OCI-LY1 (cell line): Measurements from ENCODE around the gene AATK.

Experiments
- H2AFZ ChIP-seq: fragments of 200-600 bp; sonication (generic), shearing (Covaris generic); 2 replicates; pipeline ENCODE4 v1.6.0; 2014; ENCODE audit warnings: antibody characterized with exemption, mild to moderate bottlenecking, low read length
- H3F3A ChIP-seq: fragments of 200-600 bp; sonication (generic), shearing (Covaris generic); 2 replicates; pipeline ENCODE4 v1.6.0; 2014; ENCODE audit warnings: mild to moderate bottlenecking, antibody characterized with exemption, low read length, moderate library complexity; ENCODE audit not compliant: insufficient read depth
- H3K27ac ChIP-seq: fragments of 200-600 bp; sonication (generic); 2 replicates; pipeline ENCODE4 v1.5.1; 2014; ENCODE audit warnings: low read length, mixed run types, mild to moderate bottlenecking, low read depth; ENCODE audit not compliant: poor library complexity, severe bottlenecking
- H3K27me3 ChIP-seq: fragments of 200-600 bp; sonication (generic); 2 replicates; pipeline ENCODE4 v1.6.0; 2014; ENCODE audit warnings: antibody characterized with exemption, mild to moderate bottlenecking, low read length, moderate library complexity; ENCODE audit not compliant: insufficient read depth
- H3K36me3 ChIP-seq: fragments of 200-600 bp; sonication (generic); 2 replicates; pipeline ENCODE4 v1.6.1; 2014; ENCODE audit warnings: mild to moderate bottlenecking, antibody characterized with exemption, low read length, moderate library complexity, mixed read lengths; ENCODE audit not compliant: insufficient read depth
- H3K4me1 ChIP-seq: fragments of 200-600 bp; sonication (generic); 2 replicates; pipeline ENCODE4 v1.5.1; 2014; ENCODE audit warnings: mild to moderate bottlenecking, low read length, moderate library complexity; ENCODE audit not compliant: insufficient read depth, severe bottlenecking
- H3K4me2 ChIP-seq: fragments of 200-600 bp; sonication (generic), shearing (Covaris generic); 2 replicates; pipeline ENCODE4 v1.6.1; 2014; ENCODE audit warnings: low read length
- H3K4me3 ChIP-seq: fragments of 200-600 bp; sonication (generic); 2 replicates; pipeline ENCODE4 v1.5.1; 2014; ENCODE audit warnings: low read length, low read depth, mild to moderate bottlenecking, mixed read lengths; ENCODE audit not compliant: poor library complexity, severe bottlenecking
- H3K79me2 ChIP-seq: fragments of 200-600 bp; shearing (Covaris generic); 2 replicates; pipeline ENCODE4 v1.6.1; 2016; ENCODE audit warnings: mixed run types, low read length, mixed read lengths; ENCODE audit not compliant: insufficient read depth
- H3K9ac ChIP-seq: fragments of 200-600 bp; sonication (generic), shearing (Covaris generic); 2 replicates; pipeline ENCODE4 v1.6.1; 2014; ENCODE audit warnings: mild to moderate bottlenecking, low read length, mixed read lengths
- H3K9me2 ChIP-seq: fragments of 200-600 bp; sonication (generic), shearing (Covaris generic); 2 replicates; pipeline ENCODE4 v1.6.1; 2014; ENCODE audit warnings: low read depth, mild to moderate bottlenecking, low read length, mixed read lengths
- H3K9me3 ChIP-seq: fragments of 200-600 bp; shearing (Covaris generic); 2 replicates; pipeline ENCODE4 v1.6.1; 2014; ENCODE audit warnings: low read length, mixed read lengths
- H4K20me1 ChIP-seq: fragments of 200-600 bp; sonication (generic), shearing (Covaris generic); 2 replicates; pipeline ENCODE4 v1.6.0; 2016; ENCODE audit warnings: mild to moderate bottlenecking, low read length; ENCODE audit not compliant: insufficient read depth
- EZH2 ChIP-seq: fragments of 200-600 bp; sonication (generic), shearing (Covaris generic); IDR thresholded peaks from 2 replicates; pipeline ENCODE4 v1.8.0; 2017; ENCODE audit warnings: borderline replicate concordance, mixed run types, mild to moderate bottlenecking, antibody characterized with exemption, low read length, moderate library complexity, mixed read lengths
- TF ChIP-seq, protein P1 (sequence below): fragments of 200-600 bp; sonication (generic), shearing (Covaris generic); IDR thresholded peaks from 2 replicates; pipeline ENCODE4 v1.5.1; 2017; ENCODE audit warnings: mild to moderate bottlenecking, antibody characterized with exemption, low read length, moderate library complexity, mixed read lengths

The AATK gene

DNA sequence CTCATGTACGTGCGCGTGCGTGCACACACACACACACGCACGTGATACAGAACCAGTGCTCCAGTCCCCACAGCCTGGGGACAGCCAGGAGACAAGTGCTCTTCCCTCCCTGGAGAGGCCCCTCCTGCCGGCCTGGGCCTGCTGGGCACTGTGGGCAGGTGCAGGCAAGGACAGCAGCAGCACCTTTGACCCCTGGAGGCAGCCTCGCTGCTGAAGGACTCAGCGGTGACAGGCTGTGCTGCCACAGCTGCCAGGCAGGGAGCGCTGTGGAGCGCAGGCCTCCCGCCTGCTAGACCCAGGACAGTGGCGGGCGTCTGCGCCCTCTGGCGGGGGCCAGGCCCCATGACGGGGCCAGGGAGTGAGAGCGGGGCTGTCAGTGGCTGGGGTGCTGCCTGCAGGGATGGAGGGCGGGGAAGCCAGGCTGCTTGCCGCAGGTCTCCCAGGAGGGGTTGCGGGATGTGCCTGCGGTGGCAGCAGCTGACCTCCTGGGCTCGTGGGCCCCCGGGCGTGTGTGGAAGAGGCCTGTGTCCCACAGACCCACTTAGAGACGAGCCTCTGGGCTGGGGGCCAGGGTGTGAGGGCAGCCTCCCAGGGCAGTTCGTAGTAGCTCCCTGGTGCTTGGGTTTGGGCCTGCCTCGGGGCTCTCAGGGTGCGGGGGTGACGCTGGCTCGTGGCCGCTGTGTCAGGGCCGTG is 64.3 kb downstream of the AATK start:
- Histone ChIP-seq H3K27me3 (peaks cover 14% of the 10 kb centered on the region; the same call in 1 of the 2 replicates), H3K4me2 (no peak overlapping the region), H4K20me1 (no peaks in the 10 kb centered on the region), H3K36me3 (no peaks in the 10 kb centered on the region), H3F3A (no peaks in the 10 kb centered on the region), H3K9me3 (no peaks in the 10 kb centered on the region), H3K4me1 (no peaks in the 10 kb centered on the region), H3K9ac (no peak overlapping the region), H2AFZ (no peak overlapping the region), H3K27ac (no peak overlapping the region), H3K79me2 (no peaks in the 10 kb centered on the region), H3K9me2 (no peaks in the 10 kb centered on the region), H3K4me3 (no peak overlapping the region)
- TF ChIP-seq, protein P1, sequence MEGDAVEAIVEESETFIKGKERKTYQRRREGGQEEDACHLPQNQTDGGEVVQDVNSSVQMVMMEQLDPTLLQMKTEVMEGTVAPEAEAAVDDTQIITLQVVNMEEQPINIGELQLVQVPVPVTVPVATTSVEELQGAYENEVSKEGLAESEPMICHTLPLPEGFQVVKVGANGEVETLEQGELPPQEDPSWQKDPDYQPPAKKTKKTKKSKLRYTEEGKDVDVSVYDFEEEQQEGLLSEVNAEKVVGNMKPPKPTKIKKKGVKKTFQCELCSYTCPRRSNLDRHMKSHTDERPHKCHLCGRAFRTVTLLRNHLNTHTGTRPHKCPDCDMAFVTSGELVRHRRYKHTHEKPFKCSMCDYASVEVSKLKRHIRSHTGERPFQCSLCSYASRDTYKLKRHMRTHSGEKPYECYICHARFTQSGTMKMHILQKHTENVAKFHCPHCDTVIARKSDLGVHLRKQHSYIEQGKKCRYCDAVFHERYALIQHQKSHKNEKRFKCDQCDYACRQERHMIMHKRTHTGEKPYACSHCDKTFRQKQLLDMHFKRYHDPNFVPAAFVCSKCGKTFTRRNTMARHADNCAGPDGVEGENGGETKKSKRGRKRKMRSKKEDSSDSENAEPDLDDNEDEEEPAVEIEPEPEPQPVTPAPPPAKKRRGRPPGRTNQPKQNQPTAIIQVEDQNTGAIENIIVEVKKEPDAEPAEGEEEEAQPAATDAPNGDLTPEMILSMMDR, result peak; percentile 100
- no peak for TF ChIP-seq EZH2

DNA sequence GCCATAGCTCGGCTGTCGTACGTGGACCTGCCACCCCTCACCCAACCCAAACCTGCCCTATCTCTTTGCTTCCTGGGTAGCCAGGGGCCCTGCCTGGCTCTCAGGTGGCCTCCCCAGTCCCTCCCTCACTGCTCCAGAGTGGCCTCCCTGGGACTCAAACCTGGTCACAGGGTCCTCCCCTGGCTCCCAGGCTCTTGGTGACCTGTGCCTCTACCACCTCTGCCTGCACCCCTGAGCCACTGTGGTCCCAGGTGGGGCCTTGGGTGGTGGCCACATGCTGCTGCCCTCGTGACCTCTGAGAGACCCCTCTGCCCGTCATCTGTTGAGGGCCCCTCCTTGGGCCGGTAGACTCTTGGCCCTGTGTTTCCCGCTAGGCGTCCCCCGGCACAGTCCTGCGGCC is 65.4 kb downstream of the AATK start:
- Histone ChIP-seq H3K79me2 (no peaks in the 10 kb centered on the region), H3K36me3 (no peaks in the 10 kb centered on the region), H3K9ac (no peak overlapping the region), H3K4me3 (no peak overlapping the region), H3K9me3 (no peaks in the 10 kb centered on the region), H3F3A (no peaks in the 10 kb centered on the region), H2AFZ (no peak overlapping the region), H3K9me2 (no peaks in the 10 kb centered on the region), H3K27ac (no peak overlapping the region), H3K4me1 (no peaks in the 10 kb centered on the region), H4K20me1 (no peaks in the 10 kb centered on the region), H3K27me3 (peaks cover 14% of the 10 kb centered on the region; the same call in 1 of the 2 replicates), H3K4me2 (no peak overlapping the region)
- no peak for TF ChIP-seq EZH2
- TF ChIP-seq, protein P1, result no peak

- H3K27ac ChIP-seq, result no peak overlapping the region
- H3K9ac ChIP-seq, result no peak overlapping the region
- H3K4me1 ChIP-seq, result no peaks in the 10 kb centered on the region
- H3K79me2 ChIP-seq, result no peaks in the 10 kb centered on the region
- H3K9me3 ChIP-seq, result no peaks in the 10 kb centered on the region
- no peak overlapping the region for H3K4me3 ChIP-seq
- H4K20me1 ChIP-seq, result no peaks in the 10 kb centered on the region
- no peaks in the 10 kb centered on the region for H3K36me3 ChIP-seq
- H3K27me3 ChIP-seq, result peaks cover 17% of the 10 kb centered on the region; the same call in 1 of the 2 replicates
- no peak overlapping the region for H3K4me2 ChIP-seq
- no peak overlapping the region for H2AFZ ChIP-seq
- TF ChIP-seq, protein P1, result no peak
- TF ChIP-seq EZH2, result no peak
- no peaks in the 10 kb centered on the region for H3K9me2 ChIP-seq
- no peaks in the 10 kb centered on the region for H3F3A ChIP-seq
Measured at GRCh38 chr17:81099888-81100287, 66.1 kb downstream of the AATK start.
